Sigmoid colon (tissue), 4 donors: Measurements from ENCODE around the gene OGFRL1.

Experiments
- CTCF ChIP-seq, 4 experiments: fragments of 450-650 bp in 3 of 4; fragments of 200-600 bp in 1 of 4; IDR thresholded peaks; one replicate each; pipeline ENCODE4 v1.5.1; 2016 to 2019; ENCODE audit warnings: antibody characterized with exemption in 4 of 4, mild to moderate bottlenecking in 3 of 4, moderate library complexity in 2 of 4
- EP300 ChIP-seq, 4 donors: sonication (generic); formaldehyde crosslinking; IDR thresholded peaks; one replicate each; pipeline ENCODE4 v1.6.1; 2017; ENCODE audit warnings: antibody characterized with exemption in 4 of 4
- POLR2A ChIP-seq, 2 donors: fragments of 450-650 bp; IDR thresholded peaks; one replicate each; pipeline ENCODE4 v1.6.1; 2016; ENCODE audit warnings: antibody characterized with exemption in 2 of 2, mild to moderate bottlenecking in 2 of 2, moderate library complexity in 2 of 2
- POLR2AphosphoS5 ChIP-seq, 4 donors: sonication (generic); formaldehyde crosslinking; IDR thresholded peaks; one replicate each; pipeline ENCODE4 v1.6.1; 2017; ENCODE audit warnings: antibody characterized with exemption in 4 of 4

- TF ChIP-seq POLR2AphosphoS5 (IDR thresholded peaks at IDR 0.05): no peak
- TF ChIP-seq EP300 (IDR thresholded peaks at IDR 0.05): no peak
- no peak for TF ChIP-seq POLR2A (IDR thresholded peaks at IDR 0.05)
- no peak for TF ChIP-seq CTCF (IDR thresholded peaks at IDR 0.05)
Measured at GRCh38 chr6:71351190-71351589, 62.6 kb downstream of the OGFRL1 start.
